ENCODE data around the gene EMILIN2.

DNA sequence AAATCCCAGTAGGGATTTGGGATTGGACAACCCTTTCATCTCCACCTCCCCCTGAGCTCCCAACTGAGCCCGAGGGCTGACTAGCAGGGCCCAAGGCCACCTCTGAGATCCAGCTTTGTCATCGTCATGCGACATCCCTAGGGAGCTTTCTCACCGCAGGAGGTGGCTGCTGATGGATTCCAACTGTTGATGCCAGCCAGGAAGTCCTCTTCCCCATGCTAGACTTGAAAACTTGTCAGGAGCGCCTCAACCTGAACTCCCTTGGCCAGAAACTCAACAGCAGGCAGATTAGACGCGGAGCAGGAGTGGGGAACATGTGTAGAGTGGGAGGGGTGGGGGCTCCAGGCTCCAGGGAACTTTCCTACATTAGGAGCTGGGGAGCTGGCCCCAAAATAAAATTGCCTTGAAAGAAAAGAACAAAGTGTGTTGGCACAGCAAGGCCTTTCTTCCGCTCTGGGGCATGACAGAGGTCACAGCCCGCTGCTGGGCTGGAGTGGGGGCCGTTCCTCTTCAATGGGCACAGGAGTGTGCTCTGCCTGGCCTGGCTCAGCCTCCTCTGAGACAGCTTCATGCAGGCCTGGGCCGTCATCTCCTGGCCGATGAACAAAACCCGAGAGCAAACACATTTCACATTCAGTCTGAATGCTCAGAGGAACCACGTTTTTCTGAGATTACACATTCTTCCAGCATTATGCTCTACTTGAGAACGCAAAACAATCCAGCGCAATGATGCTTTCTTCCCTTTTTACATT is 34.5 kb downstream of the EMILIN2 start:
- TF ChIP-seq JUNB (IDR thresholded peaks at IDR 0.05) (no peak), REST (IDR thresholded peaks at IDR 0.05) (no peak), TP53 (CRISPR knock-in tag; IDR thresholded peaks at IDR 0.05) (no peak), POLR2A (IDR thresholded peaks at IDR 0.05; ENCODE audit: low read length) (no peak), NR3C1 (IDR thresholded peaks at IDR 0.05) (no peak), MAX (IDR thresholded peaks at IDR 0.05) (no peak), HDAC2 (IDR thresholded peaks at IDR 0.05) (no peak), RCOR1 (IDR thresholded peaks at IDR 0.05; ENCODE audit: low read depth, low read length) (no peak), SREBF2 (IDR thresholded peaks at IDR 0.05) (no peak)
- TF ChIP-seq, protein P1, sequence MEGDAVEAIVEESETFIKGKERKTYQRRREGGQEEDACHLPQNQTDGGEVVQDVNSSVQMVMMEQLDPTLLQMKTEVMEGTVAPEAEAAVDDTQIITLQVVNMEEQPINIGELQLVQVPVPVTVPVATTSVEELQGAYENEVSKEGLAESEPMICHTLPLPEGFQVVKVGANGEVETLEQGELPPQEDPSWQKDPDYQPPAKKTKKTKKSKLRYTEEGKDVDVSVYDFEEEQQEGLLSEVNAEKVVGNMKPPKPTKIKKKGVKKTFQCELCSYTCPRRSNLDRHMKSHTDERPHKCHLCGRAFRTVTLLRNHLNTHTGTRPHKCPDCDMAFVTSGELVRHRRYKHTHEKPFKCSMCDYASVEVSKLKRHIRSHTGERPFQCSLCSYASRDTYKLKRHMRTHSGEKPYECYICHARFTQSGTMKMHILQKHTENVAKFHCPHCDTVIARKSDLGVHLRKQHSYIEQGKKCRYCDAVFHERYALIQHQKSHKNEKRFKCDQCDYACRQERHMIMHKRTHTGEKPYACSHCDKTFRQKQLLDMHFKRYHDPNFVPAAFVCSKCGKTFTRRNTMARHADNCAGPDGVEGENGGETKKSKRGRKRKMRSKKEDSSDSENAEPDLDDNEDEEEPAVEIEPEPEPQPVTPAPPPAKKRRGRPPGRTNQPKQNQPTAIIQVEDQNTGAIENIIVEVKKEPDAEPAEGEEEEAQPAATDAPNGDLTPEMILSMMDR (IDR thresholded peaks at IDR 0.05) = no peak
